T47D (cell line): ENCODE data around the gene GHRHR.

ENCODE experiments used
- DNase-seq, 2 experiments: peaks; one replicate each; pipeline versions ENCODE4 v3.0.0 to v3.0.0-alpha.2; 2011 to 2012; ENCODE audit warnings: low read depth in 1 of 2, low spot score in 1 of 2
- JUND ChIP-seq: IDR thresholded peaks from 2 replicates; pipeline ENCODE4 v1.6.1; 2012; ENCODE audit warnings: low read depth
- in situ Hi-C: cut with HindIII; loops from 2 replicates; pipeline ENCODE4 v1.10.0; 2016; ENCODE audit warnings: low sequenced_read_pairs, low pct_unique_long_range_greater_than_20kb

The GHRHR gene

GRCh38 chr7:30956704-30957103, 7.0 kb upstream of the GHRHR start:
- in situ Hi-C loops = no loop called here
- TF ChIP-seq JUND = no peak
- no peak for DNase-seq

GRCh38 chr7:30965372-30965771, 1.6 kb downstream of the GHRHR start:
- in situ Hi-C loops = no loop called here
- no peak for TF ChIP-seq JUND
- no peak for DNase-seq

- in situ Hi-C loops = no loop called here
- DNase-seq = no peak
- no peak for TF ChIP-seq JUND
Measured at GRCh38 chr7:30965883-30966282, 2.1 kb downstream of the GHRHR start.

GRCh38 chr7:30968294-30968693, 4.5 kb downstream of the GHRHR start:
- TF ChIP-seq JUND = no peak
- in situ Hi-C loops = no loop called here
- no peak for DNase-seq

GRCh38 chr7:30968747-30969603, 5.2 kb downstream of the GHRHR start:
- TF ChIP-seq JUND = no peak
- in situ Hi-C loops = no loop called here
- no peak for DNase-seq

GRCh38 chr7:30969604-30969970, 5.8 kb downstream of the GHRHR start:
- DNase-seq = no peak
- TF ChIP-seq JUND = no peak
- in situ Hi-C loops = no loop called here

GRCh38 chr7:30970074-30970473, 6.3 kb downstream of the GHRHR start:
- in situ Hi-C loops = no loop called here
- no peak for DNase-seq
- TF ChIP-seq JUND = no peak

- in situ Hi-C loops = no loop called here
- no peak for TF ChIP-seq JUND
- DNase-seq = peak in 1 of 2 experiments; percentile 53
Measured at GRCh38 chr7:30970594-30971094, 6.9 kb downstream of the GHRHR start.

- TF ChIP-seq JUND = no peak
- in situ Hi-C loops = no loop called here
- DNase-seq = no peak
Measured at GRCh38 chr7:30971440-30971839, 7.7 kb downstream of the GHRHR start.

- in situ Hi-C loops = no loop called here
- no peak for DNase-seq
- TF ChIP-seq JUND = no peak
Measured at GRCh38 chr7:30971840-30972563, 8.2 kb downstream of the GHRHR start.

- no peak for TF ChIP-seq JUND
- in situ Hi-C loops = no loop called here
- DNase-seq = no peak
Measured at GRCh38 chr7:30973292-30973691, 9.5 kb downstream of the GHRHR start.

- in situ Hi-C loops = no loop called here
- no peak for TF ChIP-seq JUND
- DNase-seq = no peak
Measured at GRCh38 chr7:30973791-30974604, 10.2 kb downstream of the GHRHR start.
